Aorta (tissue), 5 donors: ENCODE data around the gene TM9SF3. TPM values are rescaled to one million over a fixed set of nuclear protein-coding genes. Genes with fewer than 3 reads are reported as not detected.

Experiments used
- ATAC-seq: fragments of 200-7000 bp; cut with Tn5 transposase; one replicate; pipeline ENCODE4 v1.9.1; 2022; ENCODE audit warnings: moderate library complexity; ENCODE audit not compliant: low FRiP score
- DNase-seq, 2 donors: peaks; one replicate each; pipeline ENCODE4 v3.0.0-alpha.2; 2020
- H3K27ac ChIP-seq, 2 donors: one replicate each; pipeline ENCODE4 v1.5.1; 2013; ENCODE audit warnings: low read length in 2 of 2, mild to moderate bottlenecking in 2 of 2, moderate library complexity in 2 of 2, control low read depth in 1 of 2, inconsistent platforms in 1 of 2, low read depth in 1 of 2
- H3K27me3 ChIP-seq, 2 donors: one replicate each; pipeline ENCODE4 v1.6.1; 2013; ENCODE audit warnings: control low read depth in 1 of 2, low read length in 1 of 2, mild to moderate bottlenecking in 1 of 2, moderate library complexity in 1 of 2; ENCODE audit not compliant: insufficient read depth in 2 of 2, control insufficient read depth in 1 of 2
- H3K36me3 ChIP-seq, 2 donors: one replicate each; pipeline ENCODE4 v1.6.1; 2013; ENCODE audit warnings: control low read depth in 1 of 2, low read length in 1 of 2, mild to moderate bottlenecking in 1 of 2; ENCODE audit not compliant: insufficient read depth in 2 of 2, control insufficient read depth in 1 of 2
- H3K4me1 ChIP-seq, 2 donors: one replicate each; pipeline ENCODE4 v1.6.1; 2013; ENCODE audit warnings: low read length in 2 of 2, control low read depth in 1 of 2, mild to moderate bottlenecking in 1 of 2, moderate library complexity in 1 of 2; ENCODE audit not compliant: insufficient read depth in 2 of 2, control insufficient read depth in 1 of 2
- H3K4me3 ChIP-seq, 2 donors: one replicate each; pipeline ENCODE4 v1.5.1; 2013; ENCODE audit warnings: low read length in 2 of 2, control low read depth in 1 of 2, mild to moderate bottlenecking in 1 of 2
- H3K9me3 ChIP-seq: one replicate; pipeline ENCODE4 v1.6.1; 2013; ENCODE audit warnings: mild to moderate bottlenecking, low read length; ENCODE audit not compliant: control insufficient read depth
- WGBS, 2 donors: extraction: QIAGEN DNeasy Blood & Tissue Kit; methylation state at CpG; one replicate each; pipeline ENCODE4 v1.1.7; 2013; 5-methylcytosine and 5-hydroxymethylcytosine counted together
- intact Hi-C, 2 donors: fragments of 100-400 bp; cut with DNase I; formaldehyde crosslinking; loops; one replicate each; pipeline versions ENCODE4 v1.14.2 to v1.15.0; 2022
- long read RNA-seq, 2 donors: library from polyadenylated mRNA; unstranded; transcript quantifications; one replicate each; pipeline ENCODE4 v2.0.0, GENCODE V29; 2020 to 2021
- polyA plus RNA-seq, 2 donors: library from polyadenylated mRNA; stranded (reverse); fragments of 200-250 nt; gene quantifications; one replicate each; pipeline ENCODE4 v1.2.3, GENCODE V29; 2013
- total RNA-seq, 2 donors: library from RNA; stranded (reverse); fragmentation: NEBNext Ultra II Directional; extraction: Animal tissue kit (Norgen Biotek cat#: 25700); gene quantifications; one replicate each; pipeline ENCODE4 v1.2.1, GENCODE V29; 2021
- donor health status: healthy with polysubstance abuse.
- donor health status: Bipolar disorder and iron deficiency.
- donor health status: DM: no; HTN: no; CAD: no.
- donor health status: DM: no; HTN: no; CAD: no.
- donor health status: DM: yes; HTN: yes; CAD: no.

TM9SF3 gene
- 100 to 1,000 TPM; 120 to 137 TPM for total RNA-seq
- polyA plus RNA-seq: 10 to 100 TPM; 42.9 to 50.0 TPM
- long read RNA-seq, donor 1, full-length matches to known transcripts: 3 of 19 reads
- long read RNA-seq, donor 1, partial matches to known transcripts: 8 of 19 reads
- long read RNA-seq, donor 1, other reads (novel, unspliced or antisense): 8 of 19 reads
- long read RNA-seq, donor 2, full-length matches to known transcripts: 116 of 141 reads
- long read RNA-seq, donor 2, partial matches to known transcripts: 9 of 141 reads
- long read RNA-seq, donor 2, other reads (novel, unspliced or antisense): 16 of 141 reads

DNA sequence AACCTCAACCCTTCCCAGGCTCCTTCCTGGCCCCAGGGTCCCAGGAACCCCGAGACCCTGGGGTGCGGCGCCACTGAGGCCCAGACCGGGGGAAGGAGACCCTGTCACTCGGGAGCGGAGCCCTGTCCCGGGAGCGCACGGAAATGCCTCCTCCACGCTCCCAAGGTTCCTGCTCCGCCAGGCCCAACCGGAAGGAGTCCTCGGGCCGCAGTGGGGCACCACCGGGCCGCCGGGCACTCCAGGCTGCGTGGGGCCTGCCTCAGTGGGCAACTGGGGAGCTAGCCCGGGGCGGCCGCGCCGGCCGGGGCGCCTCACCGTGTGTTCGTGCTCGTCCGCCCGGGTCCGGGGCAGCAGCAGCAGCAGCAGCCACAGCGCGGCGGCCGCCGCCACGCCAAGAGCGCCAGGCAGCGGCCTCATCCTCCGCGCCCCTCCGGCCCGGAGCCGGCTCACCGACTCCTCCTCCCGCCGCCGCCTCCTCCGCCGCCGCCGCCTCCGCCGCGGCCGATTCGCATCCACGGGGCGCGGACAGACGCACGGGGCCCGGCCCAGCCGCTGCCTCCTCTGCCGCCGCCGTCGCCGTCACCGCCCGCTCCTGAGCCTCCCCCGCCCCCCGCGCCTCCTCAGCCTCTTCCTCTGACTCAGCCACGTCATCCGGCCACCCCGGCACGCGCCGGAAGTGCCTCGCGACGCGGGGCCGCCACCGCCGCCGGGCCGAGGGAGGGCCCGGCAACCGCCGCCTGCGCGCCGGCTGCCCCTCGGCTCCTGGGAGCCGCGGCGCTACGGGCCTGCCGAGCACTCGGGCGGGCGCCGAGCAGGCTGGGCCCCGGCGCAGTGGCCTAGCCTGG is at the start of gene TM9SF3:
Gene TM9SF3, minus strand, starts transcription at position 594 of the 845 bp plus-strand sequence. Its CDS starts 177 bp downstream, at position 417.
- Histone ChIP-seq H3K27me3 (no peaks in the 10 kb centered on the region), H3K4me1 (peaks cover 0 to 3% of the 10 kb centered on the region in 2 donors), H3K9me3 (no peaks in the 10 kb centered on the region), H3K4me3 (peak within 1 kb of the TSS; percentile 70 to 95), H3K27ac (peak within 1 kb of the TSS; percentile 93 to 99), H3K36me3 (no peaks in the 10 kb centered on the region)
- peak; percentile 97 to 98 for DNase-seq
- intact Hi-C loops: loop anchor here (5.0 to 10.0 kb wide), 2 partner anchors 246 to 248 kb away; partner anchors contain the start of gene LCOR (in 2 of the 2)
- peak; percentile 95 for ATAC-seq
- 0 to 1% methylated on average over 53 to 107 of the region's 107 CpGs for WGBS, 2 donors

- DNase-seq: no peak
- Histone ChIP-seq H3K4me3 (no peak overlapping the region), H3K27ac (no peak overlapping the region), H3K9me3 (peaks cover 7% of the 10 kb centered on the region), H3K27me3 (no peaks in the 10 kb centered on the region), H3K36me3 (no peaks in the 10 kb centered on the region), H3K4me1 (no peaks in the 10 kb centered on the region)
- 6 to 18% methylated on average over 1 of the region's 1 CpG for WGBS, 2 donors
- no peak for ATAC-seq
- intact Hi-C loops: no loop called here
Observed at GRCh38 chr10:96636551-96636950, 49.7 kb upstream of the TM9SF3 start.

GRCh38 chr10:96632974-96633710 is 46.3 kb upstream of the TM9SF3 start:
- Histone ChIP-seq H3K9me3 (peaks cover 5% of the 10 kb centered on the region), H3K27ac (no peak overlapping the region)
- ATAC-seq: no peak

GRCh38 chr10:96627292-96627691 is 40.5 kb upstream of the TM9SF3 start:
- H3K27me3 ChIP-seq: peaks cover 0 to 2% of the 10 kb centered on the region in 2 donors
- H3K9me3 ChIP-seq: no peaks in the 10 kb centered on the region
- H3K4me1 ChIP-seq: no peaks in the 10 kb centered on the region
- H3K4me3 ChIP-seq: no peak overlapping the region
- H3K27ac ChIP-seq: no peak overlapping the region
- ATAC-seq (no peak), DNase-seq (no peak)
- no peaks in the 10 kb centered on the region for H3K36me3 ChIP-seq
- WGBS, 2 donors: 75 to 87% methylated on average over 1 of the region's 1 CpG
- intact Hi-C loops: no loop called here

More at GRCh38 chr10:96632974-96633710, 46.3 kb upstream of the TM9SF3 start:
- WGBS, 2 donors: 71 to 76% methylated on average over 4 of the region's 4 CpGs
- intact Hi-C loops: no loop called here
- H3K4me3 ChIP-seq: no peak overlapping the region
- H3K27me3 ChIP-seq: no peaks in the 10 kb centered on the region
- no peaks in the 10 kb centered on the region for H3K4me1 ChIP-seq
- H3K36me3 ChIP-seq: no peaks in the 10 kb centered on the region
- DNase-seq: no peak

DNA sequence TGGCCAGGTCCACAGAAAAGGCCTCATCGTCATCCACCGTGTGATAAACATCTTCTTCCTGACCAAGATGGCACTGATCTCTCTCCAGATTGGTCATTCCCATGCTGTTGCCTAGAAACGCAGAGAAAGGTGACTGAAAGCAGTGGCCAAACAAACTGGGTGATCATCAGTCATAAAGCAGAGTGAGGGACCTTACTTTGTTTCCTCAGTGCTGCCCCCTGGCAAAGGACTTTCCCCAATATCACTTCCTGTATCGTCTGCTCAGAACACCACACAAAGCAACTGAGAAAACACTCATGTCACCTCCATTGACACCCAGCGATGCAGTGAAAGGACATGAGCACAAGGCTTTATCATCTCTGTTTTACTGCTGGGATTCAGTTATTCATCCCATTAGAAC is 40.0 kb upstream of the TM9SF3 start:
- H3K9me3 ChIP-seq: no peaks in the 10 kb centered on the region
- no peak overlapping the region for H3K4me3 ChIP-seq
- H3K27ac ChIP-seq: no peak overlapping the region
- H3K4me1 ChIP-seq: no peaks in the 10 kb centered on the region
- WGBS, 2 donors: 75 to 83% methylated on average over 5 of the region's 5 CpGs
- intact Hi-C loops: no loop called here
- H3K36me3 ChIP-seq: no peaks in the 10 kb centered on the region
- no peak for ATAC-seq
- peaks cover 0 to 2% of the 10 kb centered on the region in 2 donors for H3K27me3 ChIP-seq
- DNase-seq: no peak

GRCh38 chr10:96625173-96625572 is 38.4 kb upstream of the TM9SF3 start:
- ATAC-seq (no peak), DNase-seq (no peak)
- H3K27me3 ChIP-seq: peaks cover 0 to 2% of the 10 kb centered on the region in 2 donors
- intact Hi-C loops: no loop called here
- H3K36me3 ChIP-seq: no peaks in the 10 kb centered on the region
- H3K9me3 ChIP-seq: no peaks in the 10 kb centered on the region
- 69 to 77% methylated on average over 1 of the region's 1 CpG for WGBS, 2 donors
- no peak overlapping the region for H3K4me3 ChIP-seq
- H3K27ac ChIP-seq: no peak overlapping the region
- H3K4me1 ChIP-seq: no peaks in the 10 kb centered on the region

- no peaks in the 10 kb centered on the region for H3K9me3 ChIP-seq
- H3K27me3 ChIP-seq: peaks cover 0 to 2% of the 10 kb centered on the region in 2 donors
- 86 to 88% methylated on average over 6 of the region's 6 CpGs for WGBS, 2 donors
- H3K4me3 ChIP-seq: no peak overlapping the region
- H3K36me3 ChIP-seq: no peaks in the 10 kb centered on the region
- H3K27ac ChIP-seq: no peak overlapping the region
- ATAC-seq (no peak), DNase-seq (no peak)
- no peaks in the 10 kb centered on the region for H3K4me1 ChIP-seq
- intact Hi-C loops: no loop called here
Observed at GRCh38 chr10:96622013-96622787, 35.4 kb upstream of the TM9SF3 start.
